Large intestine (tissue), 3 donors: ENCODE results near the gene COMMD1. TPM values are rescaled to one million over a fixed set of nuclear protein-coding genes. Genes with fewer than 3 reads are reported as not detected.
"Not testable (repeated sequence)": the region's sequence is repeated elsewhere in the genome, so short reads cannot be mapped to it uniquely, and the experiment has no call there.

Experiments
- DNase-seq, 2 donors: peaks; one replicate each; pipeline versions ENCODE4 v3.0.0 to v3.0.0-alpha.2; 2013
- H3K27ac ChIP-seq: one replicate; pipeline ENCODE4 v1.5.1; 2013; ENCODE audit warnings: low read length
- H3K27me3 ChIP-seq: 2 replicates; pipeline ENCODE4 v1.6.1; 2013; ENCODE audit warnings: low read length; ENCODE audit not compliant: control insufficient read depth, insufficient read depth
- H3K36me3 ChIP-seq: 2 replicates; pipeline ENCODE4 v1.6.1; 2013; ENCODE audit warnings: low read length; ENCODE audit not compliant: control insufficient read depth, insufficient read depth
- H3K4me1 ChIP-seq: one replicate; pipeline ENCODE4 v1.6.1; 2013; ENCODE audit warnings: low read length; ENCODE audit not compliant: control insufficient read depth, insufficient read depth
- H3K4me3 ChIP-seq: one replicate; pipeline ENCODE4 v1.5.1; 2013; ENCODE audit warnings: low read length
- H3K9me3 ChIP-seq: one replicate; pipeline ENCODE4 v1.6.1; 2013; ENCODE audit warnings: mild to moderate bottlenecking, low read depth, low read length, moderate library complexity; ENCODE audit not compliant: control insufficient read depth
- WGBS: methylation state at CpG from one replicate; pipeline ENCODE4 v1.1.5; 2013; ENCODE audit warnings: low lambda C conversion rate; ENCODE audit not compliant: insufficient coverage; 5-methylcytosine and 5-hydroxymethylcytosine counted together
- polyA plus RNA-seq: library from polyadenylated mRNA; unstranded; fragments of 120-200 nt; gene quantifications from one replicate; pipeline ENCODE4 v1.2.1, GENCODE V29; 2013

COMMD1 gene
- polyA plus RNA-seq, 1 donor = 38.4 TPM

DNA sequence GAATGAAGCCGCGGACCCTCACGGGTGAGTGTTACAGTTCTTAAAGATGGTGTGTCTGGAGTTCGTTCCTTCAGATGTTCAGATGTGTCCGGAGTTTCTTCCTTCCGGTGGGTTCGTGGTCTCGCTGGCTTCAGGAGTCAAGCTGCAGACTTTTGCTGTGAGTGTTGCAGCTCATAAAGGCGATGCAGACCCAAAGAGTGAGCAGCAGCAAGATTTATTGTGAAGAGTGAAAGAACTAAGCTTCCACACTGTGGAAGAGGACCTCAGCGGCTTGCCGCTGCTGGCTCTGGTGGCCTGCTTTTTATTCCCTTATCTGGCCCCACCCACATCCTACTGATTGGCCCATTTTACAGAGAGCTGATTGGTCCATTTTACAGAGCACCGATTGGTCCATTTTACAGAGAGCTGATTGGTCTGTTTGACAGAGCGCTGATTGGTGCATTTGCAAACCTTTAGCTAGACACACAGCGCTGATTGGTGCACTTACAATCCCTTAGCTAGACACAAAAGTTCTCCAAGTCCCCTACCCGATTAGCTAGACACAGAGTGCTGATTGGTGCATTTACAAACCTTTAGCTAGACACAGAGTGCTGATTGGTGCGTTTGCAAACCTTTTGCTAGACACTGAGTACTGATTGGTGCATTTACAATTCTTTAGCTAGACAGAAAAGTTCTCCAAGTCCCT lies 136.4 kb downstream of the COMMD1 start:
- H3K36me3 ChIP-seq, H3K27me3 ChIP-seq, H3K4me1 ChIP-seq, H3K27ac ChIP-seq, DNase-seq, H3K4me3 ChIP-seq, H3K9me3 ChIP-seq: not testable (repeated sequence)
- WGBS = no CpG with 5 or more reads among the region's 16 CpGs

DNA sequence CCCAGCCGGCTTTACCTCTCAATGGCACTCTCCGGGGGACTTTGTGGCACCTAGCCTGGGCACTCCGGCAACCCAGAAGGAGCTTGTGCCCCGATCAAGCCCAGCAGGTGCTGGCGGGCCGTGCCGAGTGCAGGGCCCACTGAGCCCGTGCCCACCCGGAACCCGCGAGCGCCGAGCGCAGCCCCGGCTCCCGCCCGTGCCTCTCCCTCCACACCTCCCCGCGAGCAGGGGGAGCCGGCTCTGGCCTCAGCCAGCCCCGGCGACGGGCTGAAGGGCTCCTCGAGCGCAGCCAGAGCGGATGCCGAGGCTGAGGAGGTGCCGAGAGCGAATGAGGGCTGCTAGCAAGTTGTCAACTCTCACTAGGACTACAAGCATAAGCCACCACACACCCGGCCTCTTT lies 136.9 kb downstream of the COMMD1 start:
- peaks cover 9% of the 10 kb centered on the region for H3K9me3 ChIP-seq
- no peaks in the 10 kb centered on the region for H3K27me3 ChIP-seq
- no peak overlapping the region for H3K4me3 ChIP-seq
- no peak overlapping the region for H3K27ac ChIP-seq
- WGBS = no CpG with 5 or more reads among the region's 30 CpGs
- no peaks in the 10 kb centered on the region for H3K36me3 ChIP-seq
- H3K4me1 ChIP-seq = peaks cover 9% of the 10 kb centered on the region
- no peak for DNase-seq

GRCh38 chr2:62042944-62043343 lies 137.5 kb downstream of the COMMD1 start:
- H3K9me3 ChIP-seq = peaks cover 9% of the 10 kb centered on the region
- WGBS = no CpG with 5 or more reads among the region's 2 CpGs
- no peaks in the 10 kb centered on the region for H3K27me3 ChIP-seq
- no peaks in the 10 kb centered on the region for H3K36me3 ChIP-seq
- H3K4me3 ChIP-seq = no peak overlapping the region
- peak overlapping the region; percentile 19 for H3K27ac ChIP-seq
- peak; percentile 56 to 67 for DNase-seq
- peaks cover 9% of the 10 kb centered on the region for H3K4me1 ChIP-seq

GRCh38 chr2:62045017-62045543 lies 139.6 kb downstream of the COMMD1 start:
- H3K4me1 ChIP-seq = peaks cover 9% of the 10 kb centered on the region
- 80% methylated on average over 2 of the region's 3 CpGs for WGBS
- H3K4me3 ChIP-seq = no peak overlapping the region
- H3K36me3 ChIP-seq = no peaks in the 10 kb centered on the region
- H3K9me3 ChIP-seq = peaks cover 9% of the 10 kb centered on the region
- no peaks in the 10 kb centered on the region for H3K27me3 ChIP-seq
- H3K27ac ChIP-seq = no peak overlapping the region
- no peak for DNase-seq

GRCh38 chr2:62046141-62046540 lies 140.7 kb downstream of the COMMD1 start:
- peak overlapping the region; percentile 28 for H3K27ac ChIP-seq
- no CpG with 5 or more reads among the region's 1 CpG for WGBS
- no peaks in the 10 kb centered on the region for H3K27me3 ChIP-seq

DNA sequence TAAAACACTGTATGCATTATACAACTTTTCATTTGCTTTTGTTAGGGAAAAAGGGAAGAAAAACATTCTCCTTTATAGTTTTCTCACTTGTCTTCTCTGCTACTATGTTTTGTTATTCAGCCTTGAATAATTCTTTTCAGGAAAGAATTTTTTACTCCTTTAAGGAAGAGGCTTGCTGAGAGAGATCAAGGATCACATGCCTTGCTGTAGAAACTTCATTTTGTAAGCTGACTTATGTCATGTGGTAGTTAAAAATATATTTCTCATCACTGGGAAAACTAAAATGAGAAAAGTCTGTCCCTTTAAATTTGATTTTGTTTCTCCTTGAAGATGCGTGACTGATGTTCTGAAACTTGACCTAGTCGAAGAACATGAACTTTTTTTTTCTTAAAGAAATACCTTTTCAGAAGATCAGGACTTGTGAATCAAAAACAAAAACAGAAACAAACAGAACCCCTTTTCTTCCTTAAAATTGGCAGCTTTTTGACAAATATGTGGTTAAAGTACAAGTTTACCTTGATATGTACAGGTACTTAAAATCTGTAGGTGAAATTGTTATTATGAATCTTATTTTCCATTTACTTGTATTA lies 145.1 kb downstream of the COMMD1 start:
- Histone ChIP-seq H3K4me1 (peaks cover 9% of the 10 kb centered on the region), H3K36me3 (no peaks in the 10 kb centered on the region), H3K27ac (no peak overlapping the region), H3K4me3 (no peak overlapping the region), H3K27me3 (no peaks in the 10 kb centered on the region), H3K9me3 (no peaks in the 10 kb centered on the region)
- no peak for DNase-seq
- WGBS = no CpG with 5 or more reads among the region's 2 CpGs

More at GRCh38 chr2:62046141-62046540, 140.7 kb downstream of the COMMD1 start:
- DNase-seq = peak in 1 of 2 donors; percentile 45
- peaks cover 9% of the 10 kb centered on the region for H3K9me3 ChIP-seq
- no peak overlapping the region for H3K4me3 ChIP-seq
- peaks cover 9% of the 10 kb centered on the region for H3K4me1 ChIP-seq
- H3K36me3 ChIP-seq = no peaks in the 10 kb centered on the region

- WGBS = 89% methylated on average over 1 of the region's 4 CpGs
Measured at GRCh38 chr2:62054029-62054791, 148.7 kb downstream of the COMMD1 start.

GRCh38 chr2:62054916-62055450 lies 149.5 kb downstream of the COMMD1 start:
- Histone ChIP-seq H3K27me3 (no peaks in the 10 kb centered on the region), H3K9me3 (no peaks in the 10 kb centered on the region), H3K36me3 (no peaks in the 10 kb centered on the region), H3K4me1 (no peaks in the 10 kb centered on the region), H3K27ac (no peak overlapping the region), H3K4me3 (no peak overlapping the region)
- no peak for DNase-seq
- no CpG with 5 or more reads among the region's 3 CpGs for WGBS

More at GRCh38 chr2:62054029-62054791, 148.7 kb downstream of the COMMD1 start:
- no peaks in the 10 kb centered on the region for H3K36me3 ChIP-seq
- no peaks in the 10 kb centered on the region for H3K27me3 ChIP-seq
- H3K9me3 ChIP-seq = no peaks in the 10 kb centered on the region
- no peak overlapping the region for H3K27ac ChIP-seq
- no peak for DNase-seq
- no peak overlapping the region for H3K4me3 ChIP-seq
- no peaks in the 10 kb centered on the region for H3K4me1 ChIP-seq

- WGBS = no CpG with 5 or more reads among the region's 3 CpGs
- H3K27ac ChIP-seq = no peak overlapping the region
- no peaks in the 10 kb centered on the region for H3K27me3 ChIP-seq
- no peaks in the 10 kb centered on the region for H3K9me3 ChIP-seq
- H3K4me1 ChIP-seq = no peaks in the 10 kb centered on the region
- no peak for DNase-seq
- H3K36me3 ChIP-seq = no peaks in the 10 kb centered on the region
- no peak overlapping the region for H3K4me3 ChIP-seq
Measured at GRCh38 chr2:62055724-62056336, 150.4 kb downstream of the COMMD1 start.

DNA sequence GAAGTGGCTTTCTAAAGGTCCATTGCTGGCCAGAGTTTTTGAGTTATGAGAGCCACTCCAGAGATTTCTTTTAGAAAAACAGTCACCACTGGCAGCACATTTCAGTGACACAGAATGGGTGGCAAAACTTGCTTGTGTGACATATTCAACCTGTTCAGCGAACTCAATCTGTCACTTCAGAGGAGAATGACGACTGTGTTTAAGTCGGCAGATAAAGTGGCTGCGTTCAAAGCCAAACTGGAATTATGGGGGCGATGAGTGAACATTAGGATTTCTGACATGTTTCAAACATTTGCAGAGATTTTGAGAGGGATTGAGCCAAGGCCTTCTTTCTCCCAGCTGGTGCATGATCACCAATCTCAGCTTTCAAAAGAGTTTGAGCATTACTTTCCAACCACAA lies 150.9 kb downstream of the COMMD1 start:
- Histone ChIP-seq H3K36me3 (no peaks in the 10 kb centered on the region), H3K4me1 (no peaks in the 10 kb centered on the region), H3K27ac (no peak overlapping the region), H3K4me3 (no peak overlapping the region), H3K27me3 (no peaks in the 10 kb centered on the region), H3K9me3 (no peaks in the 10 kb centered on the region)
- WGBS = no CpG with 5 or more reads among the region's 5 CpGs
- DNase-seq = no peak
